Rectal smooth muscle tissue (tissue), 1 donor: ENCODE results near the gene TMCO5A.

Experiments used
- H3K27ac ChIP-seq: one replicate; pipeline ENCODE4 v1.7.0; 2013; ENCODE audit warnings: low read depth, low read length, inconsistent platforms
- H3K27me3 ChIP-seq: one replicate; pipeline ENCODE4 v1.7.0; 2013; ENCODE audit warnings: low read length; ENCODE audit not compliant: control insufficient read depth, insufficient read depth
- H3K36me3 ChIP-seq: one replicate; pipeline ENCODE4 v1.7.0; 2013; ENCODE audit warnings: low read length; ENCODE audit not compliant: control insufficient read depth, insufficient read depth
- H3K4me1 ChIP-seq: one replicate; pipeline ENCODE4 v1.7.0; 2013; ENCODE audit warnings: low read length; ENCODE audit not compliant: control insufficient read depth, insufficient read depth
- H3K4me3 ChIP-seq: one replicate; pipeline ENCODE4 v1.7.0; 2013; ENCODE audit warnings: low read length
- H3K9ac ChIP-seq: one replicate; pipeline ENCODE4 v1.7.0; 2013; ENCODE audit warnings: low read length

Gene TMCO5A

DNA sequence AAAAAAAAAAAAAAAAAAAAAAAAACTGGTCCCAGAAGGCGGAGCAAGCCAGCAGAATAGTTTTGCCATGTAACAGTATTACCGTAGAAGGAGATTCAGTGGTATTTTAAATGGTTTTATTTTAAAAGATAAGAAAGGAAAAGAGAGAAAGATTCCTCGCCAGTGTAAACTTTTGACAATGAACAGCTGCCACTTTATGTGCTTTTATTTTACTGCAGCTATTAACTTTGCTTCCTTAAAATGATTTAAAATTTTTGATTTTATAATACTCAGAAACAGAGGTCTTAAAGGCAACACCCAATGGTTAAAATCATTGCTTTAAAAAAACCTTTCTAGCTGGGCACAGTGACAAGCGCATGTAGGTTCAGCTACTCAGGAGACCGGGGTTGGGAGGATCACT is 46.8 kb downstream of the TMCO5A start:
- no peaks in the 10 kb centered on the region for H3K36me3 ChIP-seq
- H3K9ac ChIP-seq, result no peak overlapping the region
- H3K27ac ChIP-seq, result no peak overlapping the region
- no peak overlapping the region for H3K4me3 ChIP-seq
- H3K27me3 ChIP-seq, result no peaks in the 10 kb centered on the region
- H3K4me1 ChIP-seq, result no peaks in the 10 kb centered on the region

DNA sequence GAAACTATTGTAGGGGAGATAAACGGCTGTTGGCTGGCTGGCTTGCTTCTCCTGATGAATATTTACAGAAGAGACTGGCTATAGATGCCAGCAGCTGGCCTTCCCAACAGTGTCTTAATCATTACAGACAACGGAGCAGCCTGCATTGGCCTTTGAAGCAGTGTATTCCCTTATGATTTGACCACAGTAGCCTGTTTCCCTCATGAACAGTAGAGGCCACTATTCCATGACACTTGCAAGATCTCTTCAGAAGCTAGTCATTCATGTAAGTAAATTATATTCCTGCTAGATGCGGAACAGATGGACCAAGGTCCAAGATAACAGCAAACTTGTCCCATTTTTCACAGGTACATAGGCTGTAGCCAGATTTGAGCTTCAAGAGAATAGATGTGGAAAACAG is 47.3 kb downstream of the TMCO5A start:
- no peaks in the 10 kb centered on the region for H3K4me1 ChIP-seq
- no peak overlapping the region for H3K9ac ChIP-seq
- no peaks in the 10 kb centered on the region for H3K27me3 ChIP-seq
- H3K27ac ChIP-seq, result no peak overlapping the region
- no peaks in the 10 kb centered on the region for H3K36me3 ChIP-seq
- no peak overlapping the region for H3K4me3 ChIP-seq

DNA sequence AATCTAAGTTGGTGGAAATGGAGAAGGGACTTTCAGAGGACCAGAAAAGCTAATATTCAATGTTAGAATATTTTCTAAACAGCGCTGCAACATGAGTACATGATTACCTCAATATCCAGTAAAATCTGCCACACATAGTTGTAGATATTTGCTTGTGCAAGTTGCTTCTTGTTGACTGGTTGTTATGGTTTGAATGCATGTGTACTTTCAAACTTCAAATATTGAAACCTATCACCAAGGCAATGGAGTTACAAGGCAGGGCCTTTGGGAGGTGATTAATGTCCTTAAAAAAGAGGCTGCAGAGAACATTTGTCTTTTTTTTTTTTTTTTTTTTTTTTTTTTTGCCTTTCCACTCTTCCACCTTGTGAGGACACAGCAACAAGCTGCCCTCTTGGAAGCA is 49.9 kb downstream of the TMCO5A start:
- Histone ChIP-seq H3K4me1 (no peaks in the 10 kb centered on the region), H3K27ac (no peak overlapping the region), H3K9ac (no peak overlapping the region), H3K36me3 (no peaks in the 10 kb centered on the region), H3K4me3 (no peak overlapping the region), H3K27me3 (no peaks in the 10 kb centered on the region)

DNA sequence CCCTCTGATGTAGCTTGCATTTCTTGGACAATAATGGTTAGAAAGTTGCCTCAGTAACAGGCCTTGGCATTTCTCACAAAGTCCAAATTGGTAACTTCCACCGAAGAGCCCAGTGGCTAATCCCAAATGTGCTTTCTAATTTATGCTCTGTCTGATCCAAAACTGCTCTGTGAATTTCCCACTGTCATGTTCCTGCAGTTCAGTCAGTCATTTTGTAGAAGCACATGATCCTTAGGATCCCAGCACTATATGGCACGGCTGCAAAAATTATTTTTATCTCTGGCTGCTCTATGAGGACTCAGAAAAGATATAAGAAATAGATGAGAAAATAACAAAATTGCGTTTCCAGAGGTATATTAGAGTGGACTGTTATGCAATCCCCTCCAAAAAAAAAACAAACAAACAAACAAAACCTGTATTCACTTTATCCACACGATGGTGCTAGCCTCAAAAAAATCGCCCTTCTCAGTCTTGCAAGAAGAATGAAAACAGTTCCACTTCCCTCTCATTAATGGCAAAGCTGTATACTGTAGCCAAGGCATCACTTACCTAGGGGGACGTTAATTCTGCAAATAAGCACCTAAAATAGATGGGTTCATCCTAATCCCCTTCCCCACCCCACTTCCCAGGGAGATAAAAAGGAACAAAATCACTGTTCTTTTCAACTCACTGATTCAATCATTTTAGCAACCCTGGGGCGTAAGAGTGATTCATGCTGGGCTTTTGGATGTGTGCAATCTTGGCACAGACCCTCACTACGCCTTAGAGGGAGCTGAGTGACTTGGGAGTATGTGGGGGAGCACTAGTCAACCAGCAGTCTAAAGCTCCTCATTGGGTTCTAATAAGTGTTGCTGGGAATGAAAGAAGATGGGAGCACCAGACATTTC is 61.3 kb downstream of the TMCO5A start:
- Histone ChIP-seq H3K4me1 (no peaks in the 10 kb centered on the region), H3K27me3 (no peaks in the 10 kb centered on the region), H3K9ac (no peak overlapping the region), H3K4me3 (no peak overlapping the region), H3K36me3 (no peaks in the 10 kb centered on the region), H3K27ac (no peak overlapping the region)
